Activated CD4-positive, alpha-beta T cell treated with anti-CD3 and anti-CD28 coated beads for 36 hours (primary cell): ENCODE results near the gene RSAD1. TPM values are rescaled to one million over a fixed set of nuclear protein-coding genes. Genes with fewer than 3 reads are reported as not detected.

ENCODE experiments used
- ATAC-seq: fragments of 200-7000 bp; cut with Tn5 transposase; one replicate; pipeline ENCODE4 v1.10.0; 2021; ENCODE audit warnings: mild to moderate bottlenecking, moderate library complexity
- CTCF ChIA-PET: fragments of 350-600 bp; sonication (Branson Sonifier 250); formaldehyde crosslinking; loops from one replicate; lab custom pipeline; 2021; ENCODE audit warnings: antibody characterized with exemption; lab: Charles Lee
- POLR2A ChIA-PET: fragments of 350-600 bp; sonication (Branson Sonifier 250); formaldehyde crosslinking; loops from one replicate; lab custom pipeline; 2021; ENCODE audit warnings: antibody characterized with exemption, inconsistent platforms; lab: Charles Lee
- DNase-seq: peaks from one replicate; pipeline ENCODE4 v3.0.0-alpha.2; 2020
- H3K27ac Mint-ChIP-seq: one replicate; pipeline ENCODE4 v1.8.0; 2021; ENCODE audit warnings: mixed read lengths
- H3K27me3 Mint-ChIP-seq: one replicate; pipeline ENCODE4 v1.8.0; 2021; ENCODE audit warnings: mixed read lengths
- H3K36me3 Mint-ChIP-seq: one replicate; pipeline ENCODE4 v1.8.0; 2021; ENCODE audit warnings: low read depth, mixed read lengths
- H3K4me1 Mint-ChIP-seq: one replicate; pipeline ENCODE4 v1.8.0; 2021; ENCODE audit warnings: mixed read lengths
- H3K4me3 Mint-ChIP-seq: one replicate; pipeline ENCODE4 v1.8.0; 2021; ENCODE audit warnings: mild to moderate bottlenecking, moderate library complexity, mixed read lengths
- H3K9me3 Mint-ChIP-seq: one replicate; pipeline ENCODE4 v1.8.0; 2021; ENCODE audit warnings: low read depth, mixed read lengths
- intact Hi-C, 2 experiments: fragments of 100-400 bp; cut with DNase I in 1 of 2; cut with micrococcal nuclease in 1 of 2; formaldehyde crosslinking; loops; one replicate each; pipeline versions ENCODE4 v1.14.2 to v1.15.1; 2022 to 2024; cut with DNase I, micrococcal nuclease
- total RNA-seq, 2 experiments: library from RNA; stranded (reverse); gene quantifications; one replicate each; pipeline ENCODE4 v1.2.3, GENCODE V29; 2021

The RSAD1 gene
- total RNA-seq, 2 experiments from 2014 or later = 21.5 to 29.0 TPM

GRCh38 chr17:50444841-50445715, 33.6 kb upstream of the RSAD1 start:
- no peaks in the 10 kb centered on the region for H3K4me1 Mint-ChIP-seq

DNA sequence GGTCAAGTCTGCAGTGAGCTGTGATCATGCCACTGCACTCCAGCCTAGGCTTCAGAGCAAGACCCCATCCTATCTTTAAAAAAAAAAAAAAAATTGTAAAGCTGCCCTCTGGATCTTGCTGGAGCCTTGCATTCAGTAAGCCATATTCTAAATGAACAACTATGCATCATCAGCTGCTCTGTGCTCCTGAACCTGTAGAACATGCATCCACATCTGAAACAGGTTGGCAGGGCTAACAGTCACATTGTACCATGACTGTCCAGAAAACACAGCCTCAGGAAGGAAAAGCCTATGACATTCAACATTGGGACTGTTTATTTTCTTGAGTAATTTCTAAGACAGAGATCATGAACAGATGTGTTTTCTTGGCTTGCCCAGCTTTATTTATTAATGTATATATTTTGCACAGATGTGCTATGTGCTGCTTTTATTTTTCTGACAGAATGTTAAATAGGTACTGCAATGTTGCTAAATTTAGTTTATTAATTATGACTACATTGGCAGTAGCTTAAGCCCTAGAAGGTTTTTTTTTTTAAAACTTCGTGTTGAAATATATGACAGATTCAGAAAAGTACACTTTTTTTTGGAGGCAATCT, 32.8 kb upstream of the RSAD1 start:
- Mint-ChIP-seq H3K4me1 (no peaks in the 10 kb centered on the region), H3K4me3 (no peak overlapping the region), H3K27me3 (no peaks in the 10 kb centered on the region), H3K27ac (no peak overlapping the region), H3K9me3 (no peaks in the 10 kb centered on the region), H3K36me3 (no peaks in the 10 kb centered on the region)
- no peak for ATAC-seq
- ChIA-PET POLR2A (interaction anchor here (0.6 kb wide), 1 partner anchor 46 kb away, joined by 3 read pairs; no protein-coding TSS in a partner anchor), CTCF (interaction anchor here (1.1 kb wide), 1 partner anchor 13 kb away, joined by 3 read pairs; no protein-coding TSS in a partner anchor)
- no peak for DNase-seq
- intact Hi-C loops = no loop called here

More at GRCh38 chr17:50444841-50445715, 33.6 kb upstream of the RSAD1 start:
- H3K36me3 Mint-ChIP-seq = no peaks in the 10 kb centered on the region
- DNase-seq (no peak), ATAC-seq (no peak)
- H3K4me3 Mint-ChIP-seq = no peak overlapping the region
- ChIA-PET CTCF (interaction anchor here (1.1 kb wide), 1 partner anchor 12 kb away, joined by 3 read pairs; no protein-coding TSS in a partner anchor), POLR2A (no interaction called here)
- H3K27ac Mint-ChIP-seq = no peak overlapping the region
- no peaks in the 10 kb centered on the region for H3K9me3 Mint-ChIP-seq
- H3K27me3 Mint-ChIP-seq = no peaks in the 10 kb centered on the region
- intact Hi-C loops = no loop called here

- POLR2A ChIA-PET = interaction anchor here (0.6 kb wide), 1 partner anchor 113 kb away, joined by 3 read pairs; no protein-coding TSS in a partner anchor
- no peaks in the 10 kb centered on the region for H3K27me3 Mint-ChIP-seq
These were observed 30.6 kb upstream of the RSAD1 start for GRCh38 chr17:50447870-50448595.

DNA sequence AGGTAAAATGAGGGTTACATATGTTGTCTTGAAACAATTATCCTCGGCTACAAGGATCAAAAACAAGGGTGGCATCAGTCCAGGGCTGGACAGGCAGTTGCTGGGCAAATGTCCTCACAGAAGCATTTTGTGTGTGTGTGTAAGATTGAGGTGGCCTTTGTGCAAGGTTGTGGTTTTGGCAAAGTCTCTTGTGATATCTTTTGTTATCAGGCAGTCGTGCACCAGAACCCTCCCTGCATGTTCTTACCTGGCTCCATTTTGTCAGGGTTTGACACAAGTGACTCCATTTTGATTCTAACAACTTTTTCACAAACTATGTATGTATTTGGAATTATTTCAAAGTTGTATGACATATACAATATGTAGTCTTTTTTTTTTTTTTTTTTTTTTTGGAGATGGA, 30.0 kb upstream of the RSAD1 start:
- Mint-ChIP-seq H3K9me3 (no peaks in the 10 kb centered on the region), H3K4me1 (no peaks in the 10 kb centered on the region), H3K27me3 (no peaks in the 10 kb centered on the region), H3K36me3 (no peaks in the 10 kb centered on the region), H3K4me3 (no peak overlapping the region), H3K27ac (no peak overlapping the region)
- intact Hi-C loops = no loop called here
- ChIA-PET POLR2A (interaction anchor here (0.6 kb wide), 1 partner anchor 114 kb away, joined by 3 read pairs; no protein-coding TSS in a partner anchor), CTCF (interaction anchor here (0.6 kb wide), 1 partner anchor 89 kb away, joined by 3 read pairs; no protein-coding TSS in a partner anchor)
- ATAC-seq = no peak
- no peak for DNase-seq

More at GRCh38 chr17:50447870-50448595, 30.6 kb upstream of the RSAD1 start:
- Mint-ChIP-seq H3K4me1 (no peaks in the 10 kb centered on the region), H3K9me3 (no peaks in the 10 kb centered on the region), H3K4me3 (no peak overlapping the region), H3K27ac (no peak overlapping the region), H3K36me3 (no peaks in the 10 kb centered on the region)
- DNase-seq = no peak
- CTCF ChIA-PET = interaction anchor here (1.1 kb wide), 1 partner anchor 86 kb away, joined by 5 read pairs; no protein-coding TSS in a partner anchor
- intact Hi-C loops = no loop called here
- ATAC-seq = no peak

DNA sequence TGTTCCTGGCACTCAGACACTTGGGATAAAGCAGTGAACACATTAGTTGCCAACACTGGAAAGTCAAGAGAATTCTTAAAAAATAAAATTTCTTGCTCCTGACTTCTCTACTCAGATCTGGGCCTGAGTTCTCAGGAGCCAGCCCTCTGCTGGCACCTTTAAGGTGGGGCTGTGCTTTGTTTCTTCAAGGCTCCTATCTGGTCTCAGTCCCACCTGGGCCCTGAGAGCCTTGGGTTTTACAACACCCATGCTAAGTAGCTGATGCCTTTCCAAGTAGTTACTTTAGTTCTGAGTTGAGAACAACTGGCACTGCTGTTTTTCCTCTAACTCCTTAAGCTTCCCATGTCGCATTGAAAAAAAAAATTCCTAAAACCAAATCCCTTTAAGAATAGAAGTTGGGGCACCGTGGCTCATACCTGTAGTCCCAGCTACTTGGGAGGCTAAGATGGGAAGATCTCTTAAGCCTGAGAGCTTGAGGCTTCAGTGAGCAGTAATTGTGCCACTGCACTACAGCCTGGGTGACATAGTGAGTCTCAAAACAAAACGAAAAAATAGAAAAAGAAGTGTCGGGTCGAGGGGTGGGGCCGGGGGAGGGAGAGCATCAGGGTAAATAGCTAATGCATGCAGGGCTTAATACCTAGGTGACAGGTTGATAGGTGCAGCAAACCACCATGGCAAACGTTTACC, 26.6 kb upstream of the RSAD1 start:
- no peaks in the 10 kb centered on the region for H3K36me3 Mint-ChIP-seq
- intact Hi-C loops = no loop called here
- ATAC-seq (no peak), DNase-seq (no peak)
- no peaks in the 10 kb centered on the region for H3K27me3 Mint-ChIP-seq
- no peak overlapping the region for H3K27ac Mint-ChIP-seq
- ChIA-PET POLR2A (interaction anchor here (0.6 kb wide), 1 partner anchor 374 kb away, joined by 4 read pairs; no protein-coding TSS in a partner anchor), CTCF (no interaction called here)
- no peaks in the 10 kb centered on the region for H3K4me1 Mint-ChIP-seq
- no peak overlapping the region for H3K4me3 Mint-ChIP-seq
- H3K9me3 Mint-ChIP-seq = no peaks in the 10 kb centered on the region

DNA sequence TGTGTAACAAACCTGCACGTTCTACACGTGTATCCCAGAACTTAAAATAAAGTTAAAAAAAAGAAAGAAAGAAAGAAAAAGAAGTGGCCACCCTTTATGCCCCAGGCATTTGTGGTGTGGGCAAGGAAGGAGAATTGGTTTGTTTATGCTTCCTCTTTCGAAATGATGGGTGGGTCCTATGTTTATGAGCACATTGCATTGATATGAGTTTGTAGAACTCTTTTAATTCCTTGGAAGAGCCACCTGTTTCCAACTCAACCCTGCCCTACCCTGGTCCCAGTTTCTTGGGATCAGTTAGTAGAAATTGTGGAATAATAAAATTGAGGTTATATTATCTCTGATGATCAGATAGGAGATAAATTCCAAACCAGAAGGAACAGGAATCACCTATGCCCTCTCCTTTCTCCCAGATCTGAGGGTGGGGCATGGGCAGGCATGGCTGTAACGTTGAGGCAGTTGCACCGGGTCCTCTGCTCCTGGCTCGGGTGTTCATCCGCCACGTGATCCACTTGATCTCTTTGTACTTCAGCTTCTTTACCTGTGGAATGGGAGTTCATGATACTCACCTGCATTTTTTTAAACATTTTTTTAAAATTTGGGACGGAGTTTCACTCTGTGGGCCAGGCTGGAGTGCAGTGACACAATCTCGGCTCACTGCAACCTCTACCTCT, 25.9 kb upstream of the RSAD1 start:
- H3K9me3 Mint-ChIP-seq = no peaks in the 10 kb centered on the region

DNA sequence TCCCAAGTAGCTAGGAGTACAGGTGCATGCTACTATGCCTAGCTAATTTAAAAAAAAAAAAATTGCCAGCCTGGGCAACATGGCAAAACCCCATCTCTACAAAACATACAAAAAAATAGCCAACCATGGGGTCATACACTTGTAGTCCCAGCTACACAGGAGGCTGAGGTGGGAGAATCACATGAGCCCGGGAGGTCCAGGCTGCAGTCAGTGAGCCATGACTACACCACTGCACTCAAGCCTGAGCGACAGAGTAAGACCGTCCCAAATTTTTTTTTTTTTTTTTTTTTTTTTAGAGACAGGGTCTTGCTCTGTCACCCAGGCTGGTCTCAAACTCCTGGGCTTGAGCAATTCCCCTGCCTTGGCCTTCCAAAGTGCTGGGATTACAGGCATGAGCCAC, 24.8 kb upstream of the RSAD1 start:
- Mint-ChIP-seq H3K4me1 (no peaks in the 10 kb centered on the region), H3K9me3 (no peaks in the 10 kb centered on the region), H3K36me3 (no peaks in the 10 kb centered on the region), H3K4me3 (no peak overlapping the region), H3K27me3 (no peaks in the 10 kb centered on the region), H3K27ac (no peak overlapping the region)
- CTCF ChIA-PET = interaction anchor here (0.6 to 1.0 kb wide), 4 partner anchors 13 to 665 kb away, joined by 3 read pairs; no protein-coding TSS in a partner anchor
- POLR2A ChIA-PET = no interaction called here
- ATAC-seq = no peak
- intact Hi-C loops = no loop called here
- DNase-seq = no peak

More for the DNA sequence above, 25.9 kb upstream of the RSAD1 start:
- H3K36me3 Mint-ChIP-seq = no peaks in the 10 kb centered on the region
- CTCF ChIA-PET = interaction anchor here (1.0 kb wide), 1 partner anchor 90 kb away, joined by 3 read pairs; no protein-coding TSS in a partner anchor
- ATAC-seq = no peak
- intact Hi-C loops = no loop called here
- H3K4me1 Mint-ChIP-seq = no peaks in the 10 kb centered on the region
- no peaks in the 10 kb centered on the region for H3K27me3 Mint-ChIP-seq
- no peak overlapping the region for H3K4me3 Mint-ChIP-seq
- DNase-seq = no peak
- no peak overlapping the region for H3K27ac Mint-ChIP-seq
- POLR2A ChIA-PET = no interaction called here

GRCh38 chr17:50457621-50458020, 21.0 kb upstream of the RSAD1 start:
- ATAC-seq (no peak), DNase-seq (no peak)
- CTCF ChIA-PET = no interaction called here
- Mint-ChIP-seq H3K27ac (no peak overlapping the region), H3K36me3 (no peaks in the 10 kb centered on the region), H3K9me3 (no peaks in the 10 kb centered on the region), H3K4me1 (no peaks in the 10 kb centered on the region), H3K27me3 (no peaks in the 10 kb centered on the region), H3K4me3 (no peak overlapping the region)
- POLR2A ChIA-PET = no interaction called here
- intact Hi-C loops = no loop called here

- Mint-ChIP-seq H3K36me3 (no peaks in the 10 kb centered on the region), H3K27me3 (no peaks in the 10 kb centered on the region), H3K4me1 (no peaks in the 10 kb centered on the region), H3K9me3 (no peaks in the 10 kb centered on the region), H3K27ac (no peak overlapping the region), H3K4me3 (no peak overlapping the region)
- ChIA-PET CTCF (interaction anchor here (1.1 kb wide), 1 partner anchor 21 kb away, joined by 3 read pairs; no protein-coding TSS in a partner anchor), POLR2A (no interaction called here)
- ATAC-seq (no peak), DNase-seq (no peak)
- intact Hi-C loops = no loop called here
These were observed 20.4 kb upstream of the RSAD1 start for GRCh38 chr17:50458270-50458669.
